Prostate gland (tissue), 2 donors: ENCODE measurements around the gene GDI1. TPM values are rescaled to one million over a fixed set of nuclear protein-coding genes. Genes with fewer than 3 reads are reported as not detected.

Experiments
- DNase-seq: peaks from one replicate; pipeline ENCODE4 v3.0.0-alpha.2; 2019; ENCODE audit warnings: low spot score
- H3K27ac ChIP-seq, 2 donors: fragments of 200-600 bp; sonication (generic); 2 replicates each; pipeline ENCODE4 v1.5.1; 2017 to 2019
- H3K27me3 ChIP-seq: fragments of 200-600 bp; sonication (generic); replicated peaks from 2 replicates; pipeline ENCODE4 v1.5.1; 2019; ENCODE audit not compliant: insufficient read depth
- H3K36me3 ChIP-seq, 2 donors: fragments of 200-600 bp; sonication (generic); 1 replicate in 1 of 2; 2 replicates in 1 of 2; pipeline versions ENCODE4 v1.5.1 to v1.8.1; 2017 to 2019
- H3K4me1 ChIP-seq: fragments of 200-600 bp; sonication (generic); replicated peaks from 2 replicates; pipeline ENCODE4 v1.5.1; 2019
- H3K4me3 ChIP-seq, 2 donors: fragments of 200-600 bp; sonication (generic); 2 replicates each; pipeline ENCODE4 v1.5.1; 2017 to 2019
- H3K9me3 ChIP-seq: fragments of 200-600 bp; sonication (generic); 2 replicates; pipeline ENCODE4 v1.5.1; 2017
- CTCF ChIP-seq, 4 experiments: fragments of 200-600 bp in 2 of 4; fragments of 450-650 bp in 2 of 4; sonication (generic) in 2 of 4; IDR thresholded peaks; 1 replicate in 3 of 4; 2 replicates in 1 of 4; pipeline ENCODE4 v1.5.1; 2016 to 2019; ENCODE audit warnings: antibody characterized with exemption in 4 of 4, mild to moderate bottlenecking in 2 of 4, moderate library complexity in 2 of 4
- POLR2A ChIP-seq: fragments of 450-650 bp; IDR thresholded peaks from one replicate; pipeline ENCODE4 v1.6.1; 2016; ENCODE audit warnings: antibody characterized with exemption, mild to moderate bottlenecking
- POLR2AphosphoS5 ChIP-seq: sonication (generic); formaldehyde crosslinking; IDR thresholded peaks from one replicate; pipeline ENCODE4 v1.6.1; 2017; ENCODE audit warnings: antibody characterized with exemption
- WGBS: methylation state at CpG from one replicate; pipeline ENCODE4 v1.1.5; 2018; 5-methylcytosine and 5-hydroxymethylcytosine counted together
- intact Hi-C: fragments of 100-400 bp; cut with DNase I; formaldehyde crosslinking; loops from one replicate; pipeline ENCODE4 v1.14.2; 2022
- total RNA-seq, 2 donors: library from RNA; depleted of rRNA; stranded (reverse); fragments of >200 nt; gene quantifications; one replicate each; pipeline ENCODE4 v1.1.0, GENCODE V29; 2016

Gene GDI1
- total RNA-seq, 2 donors from 2014 or later, result 52.9 to 148 TPM

GRCh38 chrX:154419688-154420401 is 17.1 kb upstream of the GDI1 start:
- no peaks in the 10 kb centered on the region for H3K27me3 ChIP-seq
- H3K27ac ChIP-seq, result no peak overlapping the region
- intact Hi-C loops, result no loop called here
- no peak for DNase-seq
- no peaks in the 10 kb centered on the region for H3K36me3 ChIP-seq
- H3K9me3 ChIP-seq, result no peaks in the 10 kb centered on the region
- H3K4me3 ChIP-seq, result no peak overlapping the region
- WGBS, result 51% methylated on average over 7 of the region's 19 CpGs
- H3K4me1 ChIP-seq, result no peaks in the 10 kb centered on the region
- no peak for TF ChIP-seq POLR2A
- no peak for TF ChIP-seq CTCF (IDR thresholded peaks at IDR 0.05)
- TF ChIP-seq POLR2AphosphoS5, result no peak

GRCh38 chrX:154420402-154420756 is 16.6 kb upstream of the GDI1 start:
- DNase-seq, result no peak
- 79% methylated on average over 4 of the region's 10 CpGs for WGBS

GRCh38 chrX:154426916-154427770 is 9.8 kb upstream of the GDI1 start:
- Histone ChIP-seq H3K36me3 (no peaks in the 10 kb centered on the region), H3K4me1 (no peaks in the 10 kb centered on the region), H3K27ac (no peak overlapping the region), H3K4me3 (no peak overlapping the region), H3K27me3 (no peaks in the 10 kb centered on the region), H3K9me3 (no peaks in the 10 kb centered on the region)
- intact Hi-C loops, result no loop called here
- TF ChIP-seq POLR2A, result no peak
- no peak for TF ChIP-seq POLR2AphosphoS5
- TF ChIP-seq CTCF (IDR thresholded peaks at IDR 0.05), result no peak
- DNase-seq, result no peak
- WGBS, result 85% methylated on average over 11 of the region's 13 CpGs

More at GRCh38 chrX:154420402-154420756, 16.6 kb upstream of the GDI1 start:
- H3K9me3 ChIP-seq, result no peaks in the 10 kb centered on the region
- no peak overlapping the region for H3K4me3 ChIP-seq
- TF ChIP-seq POLR2A (no peak), POLR2AphosphoS5 (no peak)
- H3K36me3 ChIP-seq, result no peaks in the 10 kb centered on the region
- H3K4me1 ChIP-seq, result no peaks in the 10 kb centered on the region
- no peak overlapping the region for H3K27ac ChIP-seq
- intact Hi-C loops, result no loop called here
- H3K27me3 ChIP-seq, result no peaks in the 10 kb centered on the region

GRCh38 chrX:154428176-154429171 is 8.5 kb upstream of the GDI1 start, which contains the start of gene ATP6AP1:
TSS of gene ATP6AP1 (plus strand) at chrX:154428677. CDS start at chrX:154428693, 16 bp downstream.
- peak; percentile 89 for DNase-seq
- TF ChIP-seq POLR2A (peak; percentile 90), POLR2AphosphoS5 (peak; percentile 93), CTCF (IDR thresholded peaks at IDR 0.05) (peak in 1 of 4 experiments; percentile 9)
- Histone ChIP-seq H3K4me1 (no peaks in the 10 kb centered on the region), H3K9me3 (no peaks in the 10 kb centered on the region), H3K36me3 (no peaks in the 10 kb centered on the region), H3K27me3 (no peaks in the 10 kb centered on the region), H3K27ac (peak within 1 kb of the TSS; percentile 79 to 82), H3K4me3 (peak within 1 kb of the TSS; percentile 58 to 60)
- intact Hi-C loops, result no loop called here
- WGBS, result 21% methylated on average over 35 of the region's 87 CpGs
